ENCODE results near the gene NR4A1.

The NR4A1 gene

GRCh38 chr12:52041695-52042123 lies 9.5 kb upstream of the NR4A1 start:
- DNase-seq (ENCODE audit: low read depth), result no peak

GRCh38 chr12:52042706-52043385 lies 8.4 kb upstream of the NR4A1 start:
- no peak for DNase-seq (ENCODE audit: low read depth)

GRCh38 chr12:52043386-52044212 lies 7.6 kb upstream of the NR4A1 start:
- DNase-seq (ENCODE audit: low read depth), result no peak

GRCh38 chr12:52044292-52044983 lies 6.8 kb upstream of the NR4A1 start:
- DNase-seq (ENCODE audit: low read depth), result no peak

- DNase-seq (ENCODE audit: low read depth), result no peak
These were observed 5.4 kb upstream of the NR4A1 start for GRCh38 chr12:52045794-52046199.

- no peak for DNase-seq (ENCODE audit: low read depth)
These were observed 4.4 kb upstream of the NR4A1 start for GRCh38 chr12:52046859-52047258.

- no peak for DNase-seq (ENCODE audit: low read depth)
These were observed 2.0 kb upstream of the NR4A1 start for GRCh38 chr12:52049286-52049685.

DNA sequence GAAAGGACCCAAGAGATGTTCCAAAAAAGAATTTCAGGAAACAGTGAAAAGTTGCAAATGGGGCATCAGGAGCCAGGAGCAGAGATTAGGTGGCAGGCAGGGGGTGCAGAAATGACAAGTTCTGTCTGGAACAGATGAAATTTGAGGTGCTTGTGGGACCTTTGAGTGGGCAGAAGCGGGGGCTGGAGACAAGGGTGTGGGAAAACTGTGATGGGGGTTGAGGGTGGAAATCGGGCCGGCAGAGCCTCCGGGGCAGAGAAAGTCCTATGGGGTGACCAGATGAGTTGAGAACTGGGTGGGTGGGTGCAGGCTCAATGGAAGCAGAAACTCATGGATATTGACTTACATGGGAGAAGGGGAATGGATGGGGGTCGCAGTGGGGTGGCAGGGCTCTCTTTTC lies 1.6 kb upstream of the NR4A1 start:
- DNase-seq (ENCODE audit: low read depth), result no peak

DNA sequence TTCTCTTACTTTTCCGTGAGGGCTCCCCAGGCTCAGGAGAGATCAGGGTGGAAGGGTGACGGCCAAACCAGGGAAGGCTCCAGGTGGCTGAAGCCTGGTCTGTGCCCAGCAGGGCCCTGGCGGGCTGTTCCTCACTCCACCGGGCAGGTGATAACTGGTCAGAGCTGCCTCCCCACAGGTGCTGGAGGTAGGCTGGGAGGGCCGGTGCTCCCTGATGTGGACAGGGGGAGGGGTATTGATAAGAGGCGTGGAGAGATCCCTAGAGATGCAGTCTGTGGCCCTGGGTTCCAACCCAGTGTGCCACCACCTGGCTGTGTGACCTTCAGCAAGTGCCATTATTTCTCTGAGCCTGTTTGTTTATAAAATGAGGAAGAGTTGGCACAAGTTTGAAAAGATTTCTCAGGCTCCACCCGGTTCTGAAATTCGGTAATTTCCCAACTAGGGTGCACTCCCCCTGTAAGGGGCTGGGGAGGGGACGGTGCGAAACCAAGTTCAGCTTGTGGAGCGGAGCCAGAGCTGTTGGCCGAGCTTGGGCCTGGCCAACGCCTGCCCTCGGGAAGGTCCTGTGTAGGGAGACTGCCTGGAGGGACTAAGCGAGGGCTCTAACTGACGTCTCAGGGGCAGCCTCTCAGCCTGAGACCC lies 1.0 kb upstream of the NR4A1 start:
- DNase-seq (ENCODE audit: low read depth), result no peak

GRCh38 chr12:52052468-52053186 lies 1.4 kb downstream of the NR4A1 start:
- no peak for DNase-seq (ENCODE audit: low read depth)

- no peak for DNase-seq (ENCODE audit: low read depth)
These were observed 2.4 kb downstream of the NR4A1 start for GRCh38 chr12:52053536-52054209.

DNA sequence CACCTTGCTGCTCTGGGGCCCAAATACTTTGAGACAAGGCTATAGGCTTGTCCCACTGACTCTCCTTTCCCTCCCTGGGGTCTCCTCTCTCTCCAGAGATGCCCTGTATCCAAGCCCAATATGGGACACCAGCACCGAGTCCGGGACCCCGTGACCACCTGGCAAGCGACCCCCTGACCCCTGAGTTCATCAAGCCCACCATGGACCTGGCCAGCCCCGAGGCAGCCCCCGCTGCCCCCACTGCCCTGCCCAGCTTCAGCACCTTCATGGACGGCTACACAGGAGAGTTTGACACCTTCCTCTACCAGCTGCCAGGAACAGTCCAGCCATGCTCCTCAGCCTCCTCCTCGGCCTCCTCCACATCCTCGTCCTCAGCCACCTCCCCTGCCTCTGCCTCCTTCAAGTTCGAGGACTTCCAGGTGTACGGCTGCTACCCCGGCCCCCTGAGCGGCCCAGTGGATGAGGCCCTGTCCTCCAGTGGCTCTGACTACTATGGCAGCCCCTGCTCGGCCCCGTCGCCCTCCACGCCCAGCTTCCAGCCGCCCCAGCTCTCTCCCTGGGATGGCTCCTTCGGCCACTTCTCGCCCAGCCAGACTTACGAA lies 3.1 kb downstream of the NR4A1 start:
- DNase-seq (ENCODE audit: low read depth), result no peak

DNA sequence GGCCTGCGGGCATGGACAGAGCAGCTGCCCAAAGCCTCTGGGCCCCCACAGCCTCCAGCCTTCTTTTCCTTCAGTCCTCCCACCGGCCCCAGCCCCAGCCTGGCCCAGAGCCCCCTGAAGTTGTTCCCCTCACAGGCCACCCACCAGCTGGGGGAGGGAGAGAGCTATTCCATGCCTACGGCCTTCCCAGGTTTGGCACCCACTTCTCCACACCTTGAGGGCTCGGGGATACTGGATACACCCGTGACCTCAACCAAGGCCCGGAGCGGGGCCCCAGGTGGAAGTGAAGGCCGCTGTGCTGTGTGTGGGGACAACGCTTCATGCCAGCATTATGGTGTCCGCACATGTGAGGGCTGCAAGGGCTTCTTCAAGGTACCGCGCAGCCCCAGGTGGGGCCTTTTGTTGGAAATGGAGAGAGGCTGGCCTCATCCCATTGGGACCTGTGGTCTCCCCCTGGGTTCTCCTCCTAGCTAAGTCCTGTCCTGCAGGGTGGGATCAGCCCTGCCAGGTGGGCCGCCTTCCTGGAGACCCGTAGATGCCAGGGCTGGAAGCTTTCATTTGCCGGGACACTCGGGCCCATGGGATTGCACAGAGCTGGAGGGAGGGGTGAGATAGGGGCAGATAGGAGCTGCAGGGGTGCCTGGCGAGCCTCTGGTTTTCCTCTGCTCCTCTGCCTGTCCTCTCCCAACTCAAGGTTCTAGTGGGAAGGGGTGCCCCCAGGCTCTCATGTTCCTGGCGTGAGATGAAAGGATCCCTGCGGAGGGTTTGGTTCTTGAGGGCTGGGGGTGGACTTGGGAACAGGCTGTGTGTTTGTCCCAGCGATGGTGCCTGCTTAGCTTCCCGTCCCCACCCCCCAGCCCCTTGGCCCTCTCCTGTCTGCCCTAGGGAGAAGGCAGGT lies 3.8 kb downstream of the NR4A1 start:
- DNase-seq (ENCODE audit: low read depth), result no peak

DNA sequence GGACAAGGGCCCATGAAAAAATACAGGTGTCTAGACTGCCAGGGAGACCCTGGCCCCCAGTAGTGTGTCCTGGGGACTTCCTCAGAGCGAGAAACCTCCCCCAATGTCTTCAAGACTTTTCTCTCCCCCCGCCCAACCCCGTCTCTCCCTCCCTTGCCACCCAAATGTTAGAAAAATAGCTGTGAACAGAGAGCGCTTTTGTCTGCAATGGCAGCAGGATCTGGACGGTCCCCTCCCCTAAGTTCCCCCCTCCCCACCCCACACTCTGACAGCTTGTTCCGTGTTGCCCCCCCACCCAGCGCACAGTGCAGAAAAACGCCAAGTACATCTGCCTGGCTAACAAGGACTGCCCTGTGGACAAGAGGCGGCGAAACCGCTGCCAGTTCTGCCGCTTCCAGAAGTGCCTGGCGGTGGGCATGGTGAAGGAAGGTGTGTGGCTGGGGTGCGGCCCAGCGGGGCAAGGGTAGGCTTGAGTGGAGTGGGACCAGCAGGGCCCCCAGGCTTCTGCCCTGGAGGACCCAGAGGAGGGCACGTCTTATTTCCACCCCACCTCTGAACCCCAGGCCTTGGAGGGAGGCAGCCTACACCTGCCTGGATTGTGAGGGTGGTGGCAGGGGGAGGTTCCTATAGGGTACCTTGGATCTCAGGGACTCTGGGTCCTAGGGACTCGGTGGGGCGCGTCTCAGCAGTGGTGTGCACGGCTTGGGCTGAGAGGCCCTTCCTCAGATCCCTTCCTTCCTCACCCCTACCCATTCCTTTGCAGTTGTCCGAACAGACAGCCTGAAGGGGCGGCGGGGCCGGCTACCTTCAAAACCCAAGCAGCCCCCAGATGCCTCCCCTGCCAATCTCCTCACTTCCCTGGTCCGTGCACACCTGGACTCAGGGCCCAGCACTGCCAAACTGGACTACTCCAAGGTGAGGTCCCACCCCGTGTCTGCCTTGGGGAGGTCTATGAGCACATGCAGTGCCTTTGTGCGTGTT lies 4.8 kb downstream of the NR4A1 start:
- DNase-seq (ENCODE audit: low read depth), result no peak

- no peak for DNase-seq (ENCODE audit: low read depth)
These were observed 5.8 kb downstream of the NR4A1 start for GRCh38 chr12:52056801-52057637.

DNA sequence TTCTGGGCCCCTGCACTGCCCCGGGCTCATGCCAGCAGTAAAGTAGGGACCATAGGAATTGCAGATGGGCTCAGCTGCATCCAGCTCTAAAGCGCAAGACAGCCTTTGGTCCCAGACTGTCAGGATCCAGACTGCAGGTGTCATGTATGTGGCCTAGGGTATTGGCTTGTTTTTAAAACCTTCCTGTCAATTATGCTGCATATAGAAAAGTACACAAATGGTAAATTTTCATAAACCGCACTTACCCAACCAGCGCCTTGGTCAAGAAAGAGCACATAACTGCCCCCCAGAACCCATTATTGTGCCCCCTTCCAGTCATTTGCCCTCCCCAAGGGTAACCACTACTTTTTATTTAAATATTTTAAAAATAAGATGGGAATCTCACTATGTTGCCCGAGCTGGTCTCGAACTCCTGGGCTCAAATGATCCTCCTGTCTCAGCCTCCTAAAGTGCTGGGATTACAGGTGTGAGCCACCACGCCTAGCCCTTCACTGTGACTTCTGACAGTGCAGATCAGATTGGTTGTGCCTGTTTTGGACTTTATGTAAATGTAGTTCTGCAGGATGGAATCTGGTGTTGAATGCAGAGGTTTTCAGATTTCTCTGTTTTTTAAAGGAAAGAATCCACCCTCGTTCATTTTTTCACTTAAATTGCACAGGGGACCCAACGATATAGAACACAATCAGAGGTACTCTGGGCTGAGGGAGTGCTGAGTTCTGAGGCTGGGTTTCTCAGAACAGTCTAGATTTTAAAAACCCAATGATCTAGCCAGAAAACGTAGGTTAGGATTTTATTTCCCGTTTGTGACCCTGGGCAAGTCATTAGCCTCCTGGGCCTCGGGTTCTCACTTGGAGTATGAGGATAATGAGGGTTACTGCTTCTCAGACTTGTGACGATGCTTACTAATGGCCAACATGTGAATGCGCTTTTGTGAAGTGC lies 6.7 kb downstream of the NR4A1 start:
- DNase-seq (ENCODE audit: low read depth), result no peak
